ENCODE results near the gene RARB.

Gene RARB

DNA sequence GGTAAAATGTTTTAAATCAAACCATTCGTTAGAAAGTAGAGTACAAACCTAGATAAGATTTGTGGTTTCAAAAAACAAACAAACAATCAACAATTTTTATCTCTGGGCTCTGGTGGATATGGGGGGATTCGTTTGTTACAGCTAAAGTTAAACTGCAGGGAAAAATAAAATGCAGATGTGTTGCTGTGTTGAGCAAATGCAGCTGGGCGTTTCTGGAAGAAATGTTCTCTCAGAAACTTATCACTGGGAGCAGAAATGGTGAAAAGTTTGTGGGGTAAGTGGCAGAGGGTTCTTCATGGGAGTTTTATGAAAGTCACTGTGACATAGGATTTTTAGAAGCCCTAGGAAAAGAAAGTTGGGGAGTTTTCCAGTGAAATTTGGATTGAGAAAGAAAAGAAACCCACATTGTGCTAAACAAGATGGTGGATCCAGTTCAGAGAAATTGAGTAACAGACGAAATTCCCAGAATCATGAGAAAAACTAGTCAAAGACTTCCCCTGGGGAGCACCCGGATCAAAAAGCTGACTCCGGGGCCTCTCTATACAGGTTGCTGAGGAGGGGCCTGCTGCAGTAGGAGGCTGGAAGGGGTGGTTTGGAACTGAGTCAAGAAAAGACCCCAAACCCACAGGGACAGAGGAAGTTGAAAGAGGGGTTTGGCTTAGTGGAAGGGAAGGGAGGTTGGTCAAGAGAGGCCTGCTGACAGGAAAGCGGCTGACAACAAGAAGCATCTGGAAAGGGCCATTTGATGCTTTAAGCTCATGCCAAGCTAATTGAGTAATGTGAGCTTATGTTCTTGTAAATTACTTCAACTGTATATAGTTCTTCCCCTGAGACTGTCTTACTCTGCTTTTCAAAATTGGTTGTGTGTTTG is 108.7 kb downstream of the RARB start:
- no peak for DNase-seq
- intact Hi-C loops (cut with DNase I), result no loop called here

DNA sequence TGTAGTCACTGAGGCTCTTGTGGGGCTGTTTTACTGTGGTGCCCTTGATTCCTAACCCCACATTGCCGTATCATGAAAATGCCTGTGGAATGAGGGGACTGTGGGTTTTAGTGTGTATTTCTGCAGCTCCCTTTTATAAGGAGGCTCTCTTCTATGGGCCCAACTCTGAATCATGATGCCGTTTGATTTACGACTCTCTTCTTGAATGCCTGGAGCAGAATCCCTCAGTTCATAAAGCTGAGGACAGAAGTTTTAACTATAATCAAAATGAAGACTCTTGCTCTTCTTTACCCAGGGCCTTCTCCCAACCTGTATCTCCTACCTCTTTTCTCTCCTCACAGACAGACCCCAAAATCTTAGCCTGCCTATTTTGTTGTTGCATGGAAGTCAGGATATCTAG is 109.5 kb downstream of the RARB start:
- intact Hi-C loops (cut with DNase I), result no loop called here
- no peak for DNase-seq

DNA sequence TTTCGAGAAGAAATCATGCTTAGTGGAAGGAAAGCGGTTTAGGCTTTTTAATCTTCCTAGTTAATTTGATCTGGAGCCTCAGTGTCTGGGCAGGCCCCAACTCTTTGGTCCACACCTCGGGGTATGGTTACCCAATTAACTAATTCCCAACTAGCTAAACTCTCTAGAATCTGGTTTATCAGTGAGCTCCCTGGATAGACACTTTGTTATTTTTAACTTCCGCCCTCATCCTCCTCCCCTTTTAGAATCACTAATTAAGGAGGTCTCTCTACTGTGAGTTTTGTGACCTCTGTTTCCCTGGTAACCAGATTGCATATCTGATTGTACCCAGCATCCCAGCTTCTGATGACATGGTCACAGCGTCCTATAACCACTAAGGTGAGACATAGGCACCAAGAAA is 112.2 kb downstream of the RARB start:
- intact Hi-C loops (cut with DNase I), result no loop called here
- DNase-seq, result no peak

GRCh38 chr3:25542492-25543039 is 114.5 kb downstream of the RARB start:
- intact Hi-C loops (cut with DNase I), result no loop called here
- no peak for DNase-seq

- intact Hi-C loops (cut with DNase I), result no loop called here
- DNase-seq, result no peak
Observed at GRCh38 chr3:25547103-25547502, 119.0 kb downstream of the RARB start.

DNA sequence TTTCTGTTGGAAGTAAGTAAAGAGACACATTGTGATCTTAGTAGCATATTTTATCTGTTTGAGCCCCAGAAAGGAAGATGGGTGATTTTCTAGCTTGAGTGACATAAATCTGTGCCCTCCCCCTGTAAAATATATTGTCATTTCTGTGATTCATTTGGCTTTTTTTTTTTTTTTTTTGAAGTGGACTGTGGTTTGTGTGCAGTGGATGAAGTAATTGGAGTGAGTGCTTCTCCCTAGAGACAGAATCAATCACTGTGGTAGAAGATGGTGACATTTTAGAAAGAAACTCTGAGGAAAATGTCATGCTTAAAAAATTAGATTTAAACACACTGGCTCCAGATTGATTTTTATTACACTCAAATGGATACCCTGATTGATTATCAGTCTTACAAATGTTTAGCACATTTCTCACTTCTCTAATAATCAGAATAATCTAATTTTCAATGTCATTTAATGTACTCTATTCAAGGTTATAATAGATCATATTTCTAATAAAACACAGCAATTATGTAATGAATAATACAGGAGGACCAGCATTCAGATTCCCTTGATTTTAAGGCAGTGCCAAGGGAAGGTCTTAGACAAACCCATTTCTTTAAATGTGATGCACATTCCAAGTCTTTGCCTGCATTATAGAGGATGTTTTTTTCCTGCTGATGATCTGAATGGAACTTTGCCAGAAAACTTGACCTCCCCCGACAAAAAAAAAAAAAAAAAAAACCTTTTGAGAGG is 120.0 kb downstream of the RARB start:
- intact Hi-C loops (cut with DNase I), result no loop called here
- no peak for DNase-seq

DNA sequence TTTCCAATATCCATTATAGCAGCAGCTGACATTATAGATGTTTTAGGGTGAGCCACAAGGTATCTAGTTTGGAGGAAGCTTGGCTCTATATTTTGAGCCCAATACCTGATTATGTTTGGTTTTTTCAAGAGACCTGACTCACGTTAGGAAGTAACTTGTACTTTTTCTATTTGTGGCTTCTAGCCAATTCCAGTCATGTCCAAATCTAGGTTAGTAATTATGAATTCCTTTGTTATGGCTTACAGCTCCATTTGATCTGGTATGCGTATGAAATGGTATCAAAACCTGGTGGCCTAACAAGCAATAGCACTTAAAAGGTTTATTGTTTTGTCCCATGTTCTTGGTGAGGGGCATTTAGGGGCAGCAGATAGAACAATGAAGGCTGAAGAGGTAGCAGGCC is 120.8 kb downstream of the RARB start:
- intact Hi-C loops (cut with DNase I), result no loop called here
- no peak for DNase-seq

DNA sequence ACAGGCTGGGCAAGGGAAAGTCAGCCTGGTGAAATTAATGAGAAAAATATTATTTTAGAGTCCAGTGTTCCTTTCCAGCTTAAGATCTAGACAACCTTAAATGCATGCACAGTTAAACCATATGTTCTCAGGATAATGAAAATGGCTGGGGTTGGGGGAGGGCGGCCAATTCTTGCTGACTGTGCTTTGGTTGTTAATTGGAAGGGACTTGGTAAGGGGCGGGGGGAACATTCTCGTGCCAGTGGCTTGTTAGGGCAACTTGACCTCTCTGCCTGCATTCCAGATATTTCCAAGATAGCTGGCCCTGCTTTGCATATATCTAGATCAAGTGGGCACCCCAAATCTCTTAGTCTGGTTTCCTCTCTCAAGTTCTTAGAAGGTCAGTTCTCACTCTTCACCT is 124.2 kb downstream of the RARB start:
- intact Hi-C loops (cut with DNase I), result no loop called here
- peak in 1 of 10 donors; percentile 71 for DNase-seq

DNA sequence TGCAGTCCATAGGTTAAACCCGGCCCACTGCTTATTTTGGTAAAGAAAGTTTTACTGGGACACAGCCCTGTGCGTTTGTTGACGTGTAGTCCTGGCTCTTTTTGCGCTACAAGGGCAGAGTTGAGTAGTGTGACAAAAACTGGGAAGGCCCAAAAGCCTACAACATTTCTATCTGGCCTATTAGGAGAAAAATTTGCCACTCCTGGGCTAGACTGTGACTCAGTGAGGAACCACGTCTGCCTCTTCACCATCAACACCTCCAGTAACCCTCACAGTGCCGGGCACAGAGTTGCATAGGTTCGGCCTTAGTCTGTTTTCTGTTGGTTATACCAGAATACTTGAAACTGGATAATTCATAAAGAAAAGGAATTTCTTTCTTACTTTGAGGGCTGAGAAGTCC is 126.3 kb downstream of the RARB start:
- DNase-seq, result no peak
- intact Hi-C loops (cut with DNase I), result no loop called here

DNA sequence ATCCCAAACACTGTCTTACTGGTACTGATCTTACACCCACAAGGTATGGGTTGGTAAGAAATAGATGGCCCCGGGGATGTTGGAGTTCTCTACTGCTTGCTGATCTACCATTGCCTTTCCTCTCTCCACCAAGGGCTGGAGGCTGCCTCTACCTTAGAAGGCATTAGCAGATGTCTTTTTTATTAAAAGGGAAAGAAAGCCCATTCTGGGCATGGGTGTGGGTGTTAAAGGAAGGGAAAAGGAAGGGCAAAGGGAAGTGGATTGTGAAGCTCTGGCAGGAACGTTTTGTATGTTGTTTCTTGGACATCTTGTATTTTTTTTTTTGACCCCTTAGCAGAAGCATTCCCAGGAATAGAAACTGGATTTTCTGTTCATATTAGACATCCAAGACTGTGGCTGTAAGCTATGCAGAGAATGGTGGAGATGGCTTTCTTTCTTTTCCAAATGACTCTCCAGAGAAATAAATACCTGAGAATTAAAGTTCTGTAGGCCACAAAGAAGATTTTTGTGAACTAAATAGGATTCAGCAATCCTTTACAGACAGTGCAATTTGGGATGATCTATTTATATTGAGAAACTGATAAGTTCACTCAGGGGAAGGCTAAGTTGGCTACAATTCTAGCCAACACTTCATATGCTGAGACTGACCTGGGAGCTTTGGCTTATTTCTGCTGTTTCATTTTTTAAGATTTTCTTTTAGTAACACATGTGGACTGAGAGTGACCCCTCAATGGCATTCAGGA is 127.8 kb downstream of the RARB start:
- no peak for DNase-seq
- intact Hi-C loops (cut with DNase I), result no loop called here

- intact Hi-C loops (cut with DNase I), result no loop called here
- DNase-seq, result no peak
Observed at GRCh38 chr3:25556447-25556846, 128.4 kb downstream of the RARB start.

DNA sequence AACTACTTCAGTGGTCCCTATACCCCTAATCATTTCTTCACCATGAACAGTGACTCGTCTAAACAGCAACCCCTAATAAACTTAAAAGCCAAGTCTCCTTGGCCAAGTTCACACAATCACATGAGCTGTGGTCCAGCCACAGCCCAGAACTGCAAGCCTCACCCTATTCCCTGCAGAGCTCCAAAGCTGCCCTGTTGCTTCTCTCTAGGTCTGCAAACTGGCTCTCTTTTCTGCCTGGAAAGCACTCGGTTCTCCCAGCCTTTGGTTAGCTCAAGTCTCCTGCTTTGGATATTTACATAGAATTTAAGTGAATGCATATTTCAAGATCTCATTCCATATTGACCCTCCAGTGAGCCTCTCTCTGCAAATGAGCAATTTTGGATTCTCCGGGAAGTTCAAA is 129.6 kb downstream of the RARB start:
- intact Hi-C loops (cut with DNase I), result no loop called here

GRCh38 chr3:25558121-25558520 is 130.1 kb downstream of the RARB start:
- DNase-seq, result no peak
- intact Hi-C loops (cut with DNase I), result no loop called here

More for the DNA sequence above, 129.6 kb downstream of the RARB start:
- DNase-seq, result no peak

DNA sequence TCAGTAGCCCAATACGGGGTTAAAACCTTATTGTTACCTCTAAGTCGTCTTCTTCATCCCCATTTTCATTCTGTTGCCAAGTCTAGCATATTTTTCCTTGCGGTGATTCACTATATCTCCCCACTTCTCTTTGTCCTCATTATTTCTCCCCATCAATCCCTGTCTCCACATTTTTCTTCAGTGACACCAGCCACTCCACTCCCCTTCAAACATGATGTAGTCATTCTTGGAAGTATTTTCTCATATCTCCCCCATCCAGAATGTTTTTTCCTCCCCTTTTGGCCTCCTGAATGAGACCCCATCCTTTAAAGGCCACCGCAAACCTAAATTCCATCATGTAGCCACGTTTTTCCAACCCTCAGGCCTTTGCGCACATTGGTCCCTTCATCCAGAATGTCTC is 130.7 kb downstream of the RARB start:
- DNase-seq, result no peak
- intact Hi-C loops (cut with DNase I), result no loop called here

DNA sequence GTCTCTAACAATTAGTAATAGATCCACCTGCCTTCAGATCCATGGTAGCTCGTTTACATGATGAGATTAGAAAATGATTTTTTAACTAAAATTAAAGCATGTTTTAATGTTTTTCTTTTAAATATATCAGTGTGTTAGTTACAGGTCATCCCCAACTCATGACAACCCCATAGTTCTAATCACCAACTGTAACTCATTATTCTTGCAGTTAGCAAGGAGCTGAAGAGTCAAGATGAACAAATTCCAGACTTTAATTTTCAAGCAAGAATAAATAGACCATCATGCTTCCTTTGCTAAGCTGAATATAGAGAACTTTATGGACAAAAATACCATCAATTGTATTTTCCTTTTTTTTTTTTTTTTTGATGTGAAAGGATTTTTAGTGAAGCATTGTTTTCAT is 135.5 kb downstream of the RARB start:
- intact Hi-C loops (cut with DNase I), result no loop called here
- no peak for DNase-seq

GRCh38 chr3:25564075-25564474 is 136.0 kb downstream of the RARB start:
- intact Hi-C loops (cut with DNase I), result no loop called here
- DNase-seq, result no peak

GRCh38 chr3:25565807-25566206 is 137.7 kb downstream of the RARB start:
- intact Hi-C loops (cut with DNase I), result no loop called here
- no peak for DNase-seq

DNA sequence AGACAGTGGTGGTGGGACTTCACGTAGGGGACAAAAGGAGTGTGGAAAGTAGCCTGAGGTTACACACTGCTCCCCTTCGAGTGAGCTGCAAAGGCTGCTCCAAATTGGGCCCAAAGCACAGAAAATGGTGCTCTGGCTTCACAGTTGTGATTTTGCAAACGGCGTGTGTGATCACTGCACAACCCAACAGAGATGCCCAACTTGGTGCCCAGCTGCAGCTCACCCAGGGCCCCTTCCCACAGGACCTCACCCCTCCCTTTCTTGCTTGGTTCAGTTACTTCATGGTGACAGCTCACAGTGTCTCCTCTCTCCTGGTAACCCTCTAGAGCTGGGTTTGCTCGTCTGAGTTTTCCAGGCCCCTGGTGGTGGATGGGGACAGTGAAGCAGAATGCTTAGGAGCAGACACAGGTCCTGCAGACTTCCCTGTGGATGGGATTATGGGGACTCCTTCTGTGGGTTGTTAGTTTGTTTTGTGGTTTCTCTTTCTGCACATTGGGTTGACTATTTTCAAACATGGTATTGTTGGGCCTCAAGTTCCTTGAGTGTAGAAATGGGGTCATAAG is 138.4 kb downstream of the RARB start:
- no peak for DNase-seq
- intact Hi-C loops (cut with DNase I), result no loop called here

- DNase-seq, result no peak
- intact Hi-C loops (cut with DNase I), result no loop called here
Observed at GRCh38 chr3:25567388-25567787, 139.3 kb downstream of the RARB start.

DNA sequence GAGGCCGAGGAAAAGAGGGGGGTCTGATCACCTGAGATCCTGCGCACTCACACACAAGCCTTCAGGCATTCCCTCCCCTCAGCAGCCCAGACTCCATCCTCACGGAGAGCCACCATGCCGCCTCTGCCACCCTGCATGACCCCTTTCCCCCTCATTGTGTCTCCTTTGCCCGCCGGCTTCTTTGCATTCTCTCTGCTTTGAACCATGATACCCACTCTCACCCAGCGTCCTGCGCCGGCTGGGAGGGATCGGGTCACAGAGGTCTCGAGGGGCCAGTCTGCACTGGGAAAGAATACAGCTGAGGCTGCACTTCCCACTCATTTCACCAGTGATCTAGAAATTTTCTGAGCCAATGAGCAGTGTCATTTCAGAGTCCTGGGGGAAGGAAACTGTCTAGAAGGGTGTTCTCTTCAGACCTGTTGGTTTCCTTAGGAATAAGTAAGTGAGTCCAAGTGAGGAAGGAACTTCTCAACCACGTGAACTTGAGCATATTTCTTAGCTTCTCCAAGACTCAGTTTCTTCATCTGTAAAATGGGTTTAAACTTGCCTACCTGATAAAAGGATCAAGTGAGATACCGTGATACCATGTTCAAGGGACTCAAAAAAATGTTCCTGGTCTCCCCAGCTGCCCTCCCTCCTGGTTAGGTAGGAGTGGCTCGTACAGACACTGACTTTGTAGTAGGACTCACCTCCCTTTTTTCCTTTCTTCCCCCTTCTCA is 139.9 kb downstream of the RARB start:
- intact Hi-C loops (cut with DNase I), result no loop called here
- peak in 1 of 10 donors; percentile 70 for DNase-seq
